Sigmoid colon (tissue), 7 donors: ENCODE data around the gene AUTS2. TPM values are rescaled to one million over a fixed set of nuclear protein-coding genes. Genes with fewer than 3 reads are reported as not detected.

ENCODE experiments used
- DNase-seq: peaks from one replicate; pipeline ENCODE4 v3.0.0-alpha.2; 2019
- H3K27ac ChIP-seq, 4 donors: fragments of 200-600 bp; sonication (generic); one replicate each; pipeline ENCODE4 v1.5.1; 2016 to 2019; ENCODE audit warnings: mild to moderate bottlenecking in 1 of 4
- H3K27me3 ChIP-seq, 3 donors: fragments of 200-600 bp; sonication (generic); one replicate each; pipeline ENCODE4 v1.5.1; 2019; ENCODE audit warnings: mild to moderate bottlenecking in 1 of 3
- H3K36me3 ChIP-seq, 4 donors: fragments of 200-600 bp; sonication (generic); one replicate each; pipeline ENCODE4 v1.5.1; 2016 to 2019
- H3K4me1 ChIP-seq, 4 donors: fragments of 200-600 bp; sonication (generic); one replicate each; pipeline ENCODE4 v1.5.1; 2017 to 2019
- H3K4me3 ChIP-seq, 4 donors: fragments of 200-600 bp; sonication (generic); one replicate each; pipeline ENCODE4 v1.5.1; 2017 to 2019; ENCODE audit warnings: mild to moderate bottlenecking in 2 of 4, moderate library complexity in 1 of 4
- H3K9me3 ChIP-seq, 4 donors: fragments of 200-600 bp in 3 of 4; sonication (generic) in 3 of 4; one replicate each; pipeline versions ENCODE4 v1.5.1 to v1.6.1; 2013 to 2019
- EP300 ChIP-seq, 4 donors: sonication (generic); formaldehyde crosslinking; IDR thresholded peaks; one replicate each; pipeline ENCODE4 v1.6.1; 2017; ENCODE audit warnings: antibody characterized with exemption in 4 of 4
- POLR2A ChIP-seq, 2 donors: fragments of 450-650 bp; IDR thresholded peaks; one replicate each; pipeline ENCODE4 v1.6.1; 2016; ENCODE audit warnings: antibody characterized with exemption in 2 of 2, mild to moderate bottlenecking in 2 of 2, moderate library complexity in 2 of 2
- POLR2AphosphoS5 ChIP-seq, 4 donors: sonication (generic); formaldehyde crosslinking; IDR thresholded peaks; one replicate each; pipeline ENCODE4 v1.6.1; 2017; ENCODE audit warnings: antibody characterized with exemption in 4 of 4
- WGBS, 2 donors: extraction: QIAGEN DNeasy Blood & Tissue Kit; methylation state at CpG; one replicate each; pipeline ENCODE4 v1.1.7; 2013; 5-methylcytosine and 5-hydroxymethylcytosine counted together
- intact Hi-C: fragments of 100-400 bp; cut with DNase I; formaldehyde crosslinking; loops from one replicate; pipeline ENCODE4 v1.15.1; 2023
- polyA plus RNA-seq, 3 donors: library from polyadenylated mRNA; stranded (reverse); fragments of 200-250 nt; gene quantifications; one replicate each; pipeline ENCODE4 v1.2.3, GENCODE V29; 2013
- total RNA-seq, 4 donors: library from RNA; depleted of rRNA; stranded (reverse); fragments of >200 nt; gene quantifications; one replicate each; pipeline ENCODE4 v1.1.0, GENCODE V29; 2016
- TF ChIP-seq, protein P1 (sequence below), 4 experiments: fragments of 450-650 bp in 3 of 4; fragments of 200-600 bp in 1 of 4; IDR thresholded peaks; one replicate each; pipeline ENCODE4 v1.5.1; 2016 to 2019; ENCODE audit warnings: antibody characterized with exemption in 4 of 4, mild to moderate bottlenecking in 3 of 4, moderate library complexity in 2 of 4
- donor health status: healthy with polysubstance abuse.
- donor health status: Bipolar disorder and iron deficiency.
- donor health status: healthy.

The AUTS2 gene
- total and polyA plus RNA-seq, 7 donors, result 3.6 to 55.7 (median 25.5) TPM

DNA sequence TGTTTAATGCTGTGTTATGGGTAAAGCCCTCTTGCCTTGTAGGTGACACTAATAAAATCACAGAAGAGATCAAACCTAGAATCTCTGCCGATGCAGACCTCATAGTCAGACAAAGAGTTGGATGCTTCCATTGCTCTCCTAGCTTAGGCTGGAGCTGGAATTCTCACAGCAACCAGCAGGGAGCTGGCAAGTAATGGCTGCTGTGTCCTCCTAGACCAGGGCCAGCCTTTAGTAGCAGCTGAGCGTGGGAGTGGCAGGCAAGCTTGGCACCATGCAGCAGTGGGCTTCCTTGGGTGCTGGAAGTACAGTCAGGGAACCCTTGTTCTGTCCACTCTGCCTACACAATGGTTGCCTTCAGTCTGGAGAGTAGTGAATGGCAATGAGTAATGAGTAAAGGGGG lies 935.3 kb downstream of the AUTS2 start:
- Histone ChIP-seq H3K36me3 (no peaks in the 10 kb centered on the region), H3K4me1 (no peaks in the 10 kb centered on the region)
- TF ChIP-seq POLR2A (IDR thresholded peaks at IDR 0.05) (no peak), POLR2AphosphoS5 (IDR thresholded peaks at IDR 0.05) (no peak), EP300 (IDR thresholded peaks at IDR 0.05) (no peak)
- TF ChIP-seq, protein P1, sequence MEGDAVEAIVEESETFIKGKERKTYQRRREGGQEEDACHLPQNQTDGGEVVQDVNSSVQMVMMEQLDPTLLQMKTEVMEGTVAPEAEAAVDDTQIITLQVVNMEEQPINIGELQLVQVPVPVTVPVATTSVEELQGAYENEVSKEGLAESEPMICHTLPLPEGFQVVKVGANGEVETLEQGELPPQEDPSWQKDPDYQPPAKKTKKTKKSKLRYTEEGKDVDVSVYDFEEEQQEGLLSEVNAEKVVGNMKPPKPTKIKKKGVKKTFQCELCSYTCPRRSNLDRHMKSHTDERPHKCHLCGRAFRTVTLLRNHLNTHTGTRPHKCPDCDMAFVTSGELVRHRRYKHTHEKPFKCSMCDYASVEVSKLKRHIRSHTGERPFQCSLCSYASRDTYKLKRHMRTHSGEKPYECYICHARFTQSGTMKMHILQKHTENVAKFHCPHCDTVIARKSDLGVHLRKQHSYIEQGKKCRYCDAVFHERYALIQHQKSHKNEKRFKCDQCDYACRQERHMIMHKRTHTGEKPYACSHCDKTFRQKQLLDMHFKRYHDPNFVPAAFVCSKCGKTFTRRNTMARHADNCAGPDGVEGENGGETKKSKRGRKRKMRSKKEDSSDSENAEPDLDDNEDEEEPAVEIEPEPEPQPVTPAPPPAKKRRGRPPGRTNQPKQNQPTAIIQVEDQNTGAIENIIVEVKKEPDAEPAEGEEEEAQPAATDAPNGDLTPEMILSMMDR (IDR thresholded peaks at IDR 0.05), result no peak

DNA sequence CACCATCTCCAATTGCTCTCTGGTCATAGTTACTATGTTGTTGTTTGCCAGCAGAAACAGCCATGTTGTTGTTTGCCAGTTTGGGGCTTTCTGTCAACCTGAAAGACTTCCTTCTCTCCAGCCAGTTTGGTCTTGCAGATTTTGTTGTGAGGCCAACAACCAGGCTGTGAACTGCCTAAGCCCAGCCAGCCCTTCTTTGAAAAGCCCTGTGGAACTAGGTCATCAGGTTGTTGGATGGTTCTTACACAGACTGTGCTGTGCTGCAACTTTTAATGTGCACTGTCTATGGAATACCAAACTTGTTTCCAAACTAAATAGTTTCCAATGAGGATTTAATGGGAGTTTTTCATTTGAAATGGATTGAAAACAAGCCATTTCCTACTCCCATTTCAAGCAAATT lies 940.9 kb downstream of the AUTS2 start:
- no peak for DNase-seq
- no peak overlapping the region for H3K27ac ChIP-seq

More for the DNA sequence above, 935.3 kb downstream of the AUTS2 start:
- WGBS, 2 donors, result 89 to 92% methylated on average over 2 of the region's 2 CpGs
- H3K4me3 ChIP-seq, result no peak overlapping the region
- intact Hi-C loops, result no loop called here
- no peaks in the 10 kb centered on the region for H3K9me3 ChIP-seq
- DNase-seq, result no peak
- no peak overlapping the region for H3K27ac ChIP-seq
- no peaks in the 10 kb centered on the region for H3K27me3 ChIP-seq

DNA sequence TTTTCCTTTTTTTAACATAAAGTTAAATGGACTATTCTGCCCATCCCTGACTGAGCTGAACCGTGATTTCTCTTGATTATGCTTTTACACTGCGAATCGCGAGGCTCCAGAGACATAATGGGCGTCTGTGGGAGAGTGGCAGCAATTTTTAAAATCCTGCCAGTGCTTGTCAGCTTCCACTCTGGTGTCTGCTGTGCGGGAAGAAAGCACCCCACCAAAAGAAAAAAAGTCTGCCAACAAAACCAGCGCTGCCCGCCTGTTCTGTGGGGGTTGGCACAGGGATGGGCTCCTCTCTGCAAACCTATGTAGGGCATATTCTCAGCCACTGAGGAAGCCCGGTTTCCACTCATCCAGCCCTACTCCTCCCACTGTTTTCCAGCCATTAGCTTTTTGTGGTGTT lies 941.3 kb downstream of the AUTS2 start:
- no peak overlapping the region for H3K27ac ChIP-seq
- 90 to 95% methylated on average over 9 of the region's 9 CpGs for WGBS, 2 donors

More for the DNA sequence above, 940.9 kb downstream of the AUTS2 start:
- H3K36me3 ChIP-seq, result no peaks in the 10 kb centered on the region
- no peak overlapping the region for H3K4me3 ChIP-seq
- H3K9me3 ChIP-seq, result no peaks in the 10 kb centered on the region
- intact Hi-C loops, result no loop called here
- H3K4me1 ChIP-seq, result peaks cover 0 to 6% (median 0%) of the 10 kb centered on the region in 4 donors
- TF ChIP-seq POLR2A (IDR thresholded peaks at IDR 0.05) (no peak), EP300 (IDR thresholded peaks at IDR 0.05) (no peak), POLR2AphosphoS5 (IDR thresholded peaks at IDR 0.05) (no peak)
- TF ChIP-seq, protein P1 (IDR thresholded peaks at IDR 0.05), result no peak
- H3K27me3 ChIP-seq, result no peaks in the 10 kb centered on the region

DNA sequence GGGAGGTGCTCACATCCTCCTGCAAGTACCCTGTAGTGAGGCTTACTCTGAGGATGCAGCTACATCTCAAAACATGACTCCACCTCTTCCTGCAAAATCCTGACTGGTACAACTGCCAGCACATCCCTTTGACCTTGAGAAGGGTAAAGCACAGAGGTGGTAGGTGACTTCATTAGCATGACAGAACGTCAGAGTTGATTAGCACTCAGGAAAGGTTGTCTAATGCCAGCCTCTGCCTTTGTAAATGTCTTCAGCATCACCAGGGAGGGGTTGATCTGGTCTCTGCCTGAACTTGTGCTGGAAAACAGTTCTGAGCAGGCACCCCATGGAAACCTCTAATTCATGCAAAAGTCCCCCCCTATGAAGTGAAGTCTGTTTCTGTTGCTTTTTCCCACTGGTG lies 942.4 kb downstream of the AUTS2 start:
- intact Hi-C loops, result no loop called here
- Histone ChIP-seq H3K36me3 (no peaks in the 10 kb centered on the region), H3K9me3 (no peaks in the 10 kb centered on the region), H3K4me3 (no peak overlapping the region), H3K4me1 (peaks cover 0 to 6% (median 0%) of the 10 kb centered on the region in 4 donors), H3K27me3 (no peaks in the 10 kb centered on the region), H3K27ac (no peak overlapping the region)
- 54 to 82% methylated on average over 1 of the region's 1 CpG for WGBS, 2 donors
- DNase-seq, result no peak
- TF ChIP-seq POLR2A (IDR thresholded peaks at IDR 0.05) (no peak), EP300 (IDR thresholded peaks at IDR 0.05) (no peak), POLR2AphosphoS5 (IDR thresholded peaks at IDR 0.05) (no peak)
- TF ChIP-seq, protein P1 (IDR thresholded peaks at IDR 0.05), result no peak

More for the DNA sequence above, 941.3 kb downstream of the AUTS2 start:
- no peak for DNase-seq
- Histone ChIP-seq H3K4me3 (no peak overlapping the region), H3K9me3 (no peaks in the 10 kb centered on the region), H3K36me3 (no peaks in the 10 kb centered on the region), H3K4me1 (peaks cover 0 to 6% (median 0%) of the 10 kb centered on the region in 4 donors), H3K27me3 (no peaks in the 10 kb centered on the region)
- TF ChIP-seq, protein P1 (IDR thresholded peaks at IDR 0.05), result no peak
- TF ChIP-seq EP300 (IDR thresholded peaks at IDR 0.05) (no peak), POLR2A (IDR thresholded peaks at IDR 0.05) (no peak)
- intact Hi-C loops, result no loop called here

DNA sequence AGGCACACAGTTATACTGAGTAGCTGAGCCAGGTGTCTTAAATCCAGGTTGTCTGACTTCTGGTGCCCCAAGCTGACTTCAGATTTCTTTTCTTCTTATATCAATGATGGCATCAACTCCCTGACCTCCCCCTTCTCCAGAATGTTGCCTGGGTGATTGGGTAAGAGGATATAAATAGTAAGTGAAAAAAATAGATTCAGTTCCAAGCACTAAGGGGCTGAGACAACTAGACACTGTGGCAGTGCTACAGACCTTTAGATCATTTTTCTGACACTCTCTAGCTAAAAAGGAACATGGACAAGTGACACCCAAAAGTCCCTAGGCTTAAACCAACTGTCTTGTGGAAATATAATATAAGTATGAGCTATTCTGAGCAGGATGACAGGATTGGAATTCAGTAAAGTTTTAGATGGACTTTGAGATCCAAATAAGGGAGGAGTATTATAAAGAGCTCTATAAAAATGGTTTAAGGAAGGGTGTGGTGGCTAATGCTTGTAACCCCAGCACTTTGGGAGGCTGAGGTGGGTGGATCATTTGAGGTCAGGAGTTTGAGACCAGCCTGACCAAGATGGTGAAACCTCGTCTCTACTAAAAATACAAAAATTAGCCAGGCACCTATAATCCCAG lies 944.6 kb downstream of the AUTS2 start:
- Histone ChIP-seq H3K4me3 (no peak overlapping the region), H3K27ac (no peak overlapping the region), H3K9me3 (no peaks in the 10 kb centered on the region), H3K36me3 (no peaks in the 10 kb centered on the region), H3K27me3 (no peaks in the 10 kb centered on the region), H3K4me1 (peaks cover 0 to 6% (median 0%) of the 10 kb centered on the region in 4 donors)
- DNase-seq, result no peak
- intact Hi-C loops, result no loop called here
- 24 to 65% methylated on average over 1 of the region's 1 CpG for WGBS, 2 donors
- TF ChIP-seq, protein P1 (IDR thresholded peaks at IDR 0.05), result no peak
- TF ChIP-seq POLR2AphosphoS5 (IDR thresholded peaks at IDR 0.05) (no peak), EP300 (IDR thresholded peaks at IDR 0.05) (no peak), POLR2A (IDR thresholded peaks at IDR 0.05) (no peak)
